HCT116 (cell line): Measurements from ENCODE around the gene IFT122. TPM values are rescaled to one million over a fixed set of nuclear protein-coding genes. Genes with fewer than 3 reads are reported as not detected.

Experiments
- ATAC-seq: fragments of 200-7000 bp; cut with Tn5 transposase; 2 replicates; pipeline ENCODE4 v1.9.1; 2020; ENCODE audit warnings: mild to moderate bottlenecking, moderate library complexity
- BruUV-seq: library from RNA; stranded (reverse); fragments of 400-500 nt; replicated peaks from 2 replicates; lab custom pipeline; 2021; lab: Mats Ljungman, UMichigan
- CTCF ChIA-PET: fragments of 300-600 bp; sonication (Branson Sonifier 250); formaldehyde crosslinking; loops from one replicate; lab custom pipeline; 2021; ENCODE audit warnings: antibody characterized with exemption; lab: Charles Lee
- POLR2A ChIA-PET: fragments of 300-600, 350-600 bp; sonication (Branson Sonifier 250); formaldehyde crosslinking; loops from one replicate; lab custom pipeline; 2021; ENCODE audit warnings: antibody characterized with exemption; lab: Charles Lee
- RAD21 ChIA-PET, 2 experiments: fragments of 300-600 bp; sonication (Branson Sonifier 250); formaldehyde crosslinking; loops; one replicate each; lab custom pipeline; 2023; ENCODE audit warnings: low total read pairs in 2 of 2; ENCODE audit not compliant: uncharacterized antibody in 2 of 2, unreplicated experiment in 2 of 2, low non-redundant PET in 1 of 2; lab: Charles Lee
- DNase-seq: peaks from one replicate; pipeline ENCODE4 v3.0.0-alpha.2; 2010; ENCODE audit warnings: low read depth, low spot score
- H2AFZ ChIP-seq: fragments of 200-600 bp; shearing (Covaris generic), sonication (generic); 2 replicates; pipeline ENCODE4 v1.6.1; 2017; ENCODE audit warnings: low read depth, mixed run types, mixed read lengths, antibody characterized with exemption, low read length; ENCODE audit not compliant: poor library complexity, severe bottlenecking
- H3K27ac ChIP-seq: 2 replicates; pipeline ENCODE4 v1.5.1; 2012; ENCODE audit warnings: low read depth, low read length
- H3K27me3 ChIP-seq: fragments of 200-600 bp; sonication (generic); 2 replicates; pipeline ENCODE4 v1.6.1; 2016; ENCODE audit warnings: mixed run types, low read length, mixed read lengths; ENCODE audit not compliant: insufficient read depth
- H3K36me3 ChIP-seq, 2 experiments: fragments of 200-500 bp in 1 of 2; fragments of 200-600 bp in 1 of 2; sonication (Bioruptor generic) in 1 of 2; sonication (generic) in 1 of 2; 2 replicates each; pipeline versions ENCODE4 v1.5.1 to v1.6.1; 2014 to 2016; ENCODE audit warnings: low read length in 2 of 2, inconsistent platforms in 1 of 2, mixed read lengths in 1 of 2, mixed run types in 1 of 2; ENCODE audit not compliant: insufficient read depth in 2 of 2, control insufficient read depth in 1 of 2
- H3K4me1 ChIP-seq, 2 experiments: fragments of 200-600 bp in 1 of 2; sonication (generic) in 1 of 2; 2 replicates each; pipeline versions ENCODE4 v1.5.1 to v1.6.1; 2012 to 2017; ENCODE audit warnings: low read length in 2 of 2, inconsistent platforms in 1 of 2, mild to moderate bottlenecking in 1 of 2, mixed read lengths in 1 of 2, mixed run types in 1 of 2, moderate library complexity in 1 of 2; ENCODE audit not compliant: insufficient read depth in 2 of 2, control insufficient read depth in 1 of 2
- H3K4me2 ChIP-seq: fragments of 200-600 bp; sonication (generic); 2 replicates; pipeline ENCODE4 v1.6.1; 2017; ENCODE audit warnings: mixed run types, low read length, mixed read lengths
- H3K4me3 ChIP-seq, 2 experiments: fragments of 200-600 bp in 1 of 2; sonication (generic) in 1 of 2; replicated peaks in 1 of 2; 2 replicates each; pipeline ENCODE4 v1.5.1; 2011 to 2016; ENCODE audit warnings: low read length in 2 of 2, control low read depth in 1 of 2, low read depth in 1 of 2, mild to moderate bottlenecking in 1 of 2, mixed read lengths in 1 of 2, mixed run types in 1 of 2
- H3K79me2 ChIP-seq: fragments of 200-600 bp; sonication (generic); 2 replicates; pipeline ENCODE4 v1.6.1; 2017; ENCODE audit warnings: mild to moderate bottlenecking, mixed run types, low read length, moderate library complexity, mixed read lengths; ENCODE audit not compliant: insufficient read depth
- H3K9ac ChIP-seq: fragments of 200-600 bp; sonication (generic); 2 replicates; pipeline ENCODE4 v1.6.1; 2016; ENCODE audit warnings: low read length, mixed read lengths
- H3K9me2 ChIP-seq: fragments of 200-600 bp; sonication (generic), shearing (Covaris generic); 2 replicates; pipeline ENCODE4 v1.6.1; 2017; ENCODE audit warnings: mixed run types, mild to moderate bottlenecking, moderate library complexity; ENCODE audit not compliant: insufficient read depth
- H3K9me3 ChIP-seq, 2 experiments: fragments of 200-500 bp in 1 of 2; fragments of 200-600 bp in 1 of 2; sonication (Bioruptor generic) in 1 of 2; sonication (generic) in 1 of 2; 2 replicates each; pipeline ENCODE4 v1.6.1; 2014 to 2017; ENCODE audit warnings: low read length in 2 of 2, mixed read lengths in 2 of 2, inconsistent platforms in 1 of 2, low read depth in 1 of 2, mild to moderate bottlenecking in 1 of 2, mixed run types in 1 of 2, moderate library complexity in 1 of 2; ENCODE audit not compliant: control insufficient read depth in 1 of 2, insufficient read depth in 1 of 2
- H4K20me1 ChIP-seq: fragments of 200-600 bp; sonication (generic), shearing (Covaris generic); 2 replicates; pipeline ENCODE4 v1.6.1; 2017; ENCODE audit warnings: mixed run types, mild to moderate bottlenecking, moderate library complexity; ENCODE audit not compliant: insufficient read depth
- CBX3 ChIP-seq: IDR thresholded peaks from 2 replicates; pipeline ENCODE4 v1.6.1; 2012; ENCODE audit warnings: low read depth
- CEBPB ChIP-seq: IDR thresholded peaks from 2 replicates; pipeline ENCODE4 v1.6.1; 2012; ENCODE audit warnings: low read depth
- EGR1 ChIP-seq: IDR thresholded peaks from 2 replicates; pipeline ENCODE4 v1.6.1; 2012; ENCODE audit warnings: low read depth
- ELF1 ChIP-seq: IDR thresholded peaks from 2 replicates; pipeline ENCODE4 v1.6.1; 2012; ENCODE audit warnings: low read depth, borderline replicate concordance
- EZH2 ChIP-seq: fragments of 200-600 bp; sonication (generic); IDR thresholded peaks from 2 replicates; pipeline ENCODE4 v1.6.1; 2017; ENCODE audit warnings: antibody characterized with exemption, mixed run types
- EZH2phosphoT487 ChIP-seq: fragments of 200-600 bp; IDR thresholded peaks from 2 replicates; pipeline ENCODE4 v1.6.1; 2018; ENCODE audit warnings: antibody characterized with exemption, borderline replicate concordance
- FOSL1 ChIP-seq: IDR thresholded peaks from 2 replicates; pipeline ENCODE4 v1.6.1; 2012; ENCODE audit warnings: low read depth
- MAX ChIP-seq: IDR thresholded peaks from 2 replicates; pipeline ENCODE4 v1.6.1; 2012
- RAD21 ChIP-seq: IDR thresholded peaks from 2 replicates; pipeline ENCODE4 v1.6.1; 2012; ENCODE audit warnings: low read depth, mild to moderate bottlenecking
- REST ChIP-seq: IDR thresholded peaks from 2 replicates; pipeline ENCODE4 v1.6.1; 2012; ENCODE audit warnings: low read depth
- SP1 ChIP-seq: IDR thresholded peaks from 2 replicates; pipeline ENCODE4 v1.6.1; 2012; ENCODE audit warnings: low read depth
- TCF7L2 ChIP-seq: IDR thresholded peaks from 2 replicates; pipeline ENCODE4 v1.7.0; 2011; ENCODE audit warnings: borderline replicate concordance, inconsistent platforms; ENCODE audit not compliant: insufficient read depth, insufficient read length; ENCODE audit errors: extremely low read depth
- YY1 ChIP-seq: IDR thresholded peaks from 2 replicates; pipeline ENCODE4 v1.6.1; 2011; ENCODE audit warnings: low read length, low read depth, moderate library complexity, mild to moderate bottlenecking; ENCODE audit not compliant: insufficient replicate concordance; ENCODE audit errors: extremely low read depth
- ZBTB33 ChIP-seq: IDR thresholded peaks from 2 replicates; pipeline ENCODE4 v1.6.1; 2011; ENCODE audit warnings: mild to moderate bottlenecking, low read length, moderate library complexity; ENCODE audit not compliant: insufficient replicate concordance; ENCODE audit errors: extremely low read depth
- ZFX ChIP-seq: fragments of 450-650 bp; IDR thresholded peaks from 2 replicates; pipeline ENCODE4 v1.6.1; 2017
- intact Hi-C: fragments of 100-400 bp; cut with micrococcal nuclease; formaldehyde crosslinking; loops from 2 replicates; pipeline ENCODE4 v1.10.0; 2022
- total RNA-seq: library from RNA; stranded (reverse); gene quantifications from one replicate; pipeline ENCODE4 v1.2.1, GENCODE V29; 2021; ENCODE audit not compliant: unreplicated experiment

The IFT122 gene
- total RNA-seq, 1 experiment from 2014 or later = 21.4 TPM

- Histone ChIP-seq H3K9me3 (no peaks in the 10 kb centered on the region), H3K36me3 (no peaks in the 10 kb centered on the region), H3K9ac (no peak overlapping the region), H3K4me2 (no peak overlapping the region), H3K79me2 (no peaks in the 10 kb centered on the region), H3K4me3 (no peak overlapping the region), H2AFZ (no peak overlapping the region), H3K9me2 (no peaks in the 10 kb centered on the region), H4K20me1 (no peaks in the 10 kb centered on the region), H3K4me1 (peaks cover 0 to 5% of the 10 kb centered on the region in 2 experiments; a peak in 1 of 4 replicates), H3K27me3 (peaks cover 3% of the 10 kb centered on the region; the same call in 1 of the 2 replicates), H3K27ac (no peak overlapping the region)
- intact Hi-C loops = no loop called here
- RAD21 ChIA-PET = no interaction called here
- TF ChIP-seq EZH2phosphoT487 (no peak), TCF7L2 (no peak), ELF1 (no peak), EGR1 (no peak), REST (no peak)
- ATAC-seq (no peak), DNase-seq (no peak)
- POLR2A ChIA-PET = no interaction called here
- CTCF ChIA-PET = no interaction called here
- BruUV-seq = no TSS peak
Observed at GRCh38 chr3:129416415-129416814, 23.6 kb upstream of the IFT122 start.

- H3K4me1 ChIP-seq = peaks cover 0 to 5% of the 10 kb centered on the region in 2 experiments; a peak in 1 of 4 replicates
- no peak overlapping the region for H3K4me3 ChIP-seq
- H3K79me2 ChIP-seq = no peaks in the 10 kb centered on the region
- no peak overlapping the region for H3K27ac ChIP-seq
- CTCF ChIA-PET = no interaction called here
- H4K20me1 ChIP-seq = no peaks in the 10 kb centered on the region
- TF ChIP-seq EZH2phosphoT487 (no peak), EGR1 (no peak), TCF7L2 (no peak), CEBPB (no peak), SP1 (no peak), MAX (no peak), FOSL1 (no peak), ZBTB33 (no peak), RAD21 (no peak), EZH2 (no peak), CBX3 (no peak), YY1 (no peak), ELF1 (no peak), ZFX (no peak)
- BruUV-seq = no TSS peak
- H3K9me3 ChIP-seq = no peaks in the 10 kb centered on the region
- peaks cover 3% of the 10 kb centered on the region; the same call in 1 of the 2 replicates for H3K27me3 ChIP-seq
- ATAC-seq (no peak), DNase-seq (no peak)
- POLR2A ChIA-PET = no interaction called here
- no peak overlapping the region for H3K9ac ChIP-seq
- RAD21 ChIA-PET = no interaction called here
- H3K36me3 ChIP-seq = no peaks in the 10 kb centered on the region
- no peak overlapping the region for H2AFZ ChIP-seq
- H3K4me2 ChIP-seq = no peak overlapping the region
- no peaks in the 10 kb centered on the region for H3K9me2 ChIP-seq
- intact Hi-C loops = no loop called here
Observed at GRCh38 chr3:129417326-129417725, 22.7 kb upstream of the IFT122 start.
